ENCODE measurements around the gene SLC16A7. TPM values are rescaled to one million over a fixed set of nuclear protein-coding genes. Genes with fewer than 3 reads are reported as not detected.

The SLC16A7 gene
- total RNA-seq, 4 donors from 2014 or later = 34.7 to 59.4 (median 53.8) TPM

GRCh38 chr12:59645242-59645641 is 49.4 kb downstream of the SLC16A7 start:
- no peak for DNase-seq (ENCODE audit: low spot score in 2 of 2)
- Histone ChIP-seq H3K27ac (no peak overlapping the region), H3K4me1 (no peaks in the 10 kb centered on the region), H3K27me3 (no peaks in the 10 kb centered on the region), H3K36me3 (no peaks in the 10 kb centered on the region), H3K4me3 (no peak overlapping the region), H3K9me3 (no peaks in the 10 kb centered on the region)
- WGBS = 100% methylated on average over 1 of the region's 1 CpG
- TF ChIP-seq POLR2AphosphoS5 (IDR thresholded peaks at IDR 0.05) (no peak), POLR2A (IDR thresholded peaks at IDR 0.05) (no peak), EP300 (IDR thresholded peaks at IDR 0.05) (no peak), CTCF (IDR thresholded peaks at IDR 0.05) (no peak)

GRCh38 chr12:59646636-59647035 is 50.8 kb downstream of the SLC16A7 start:
- no peaks in the 10 kb centered on the region for H3K27me3 ChIP-seq
- no peak for TF ChIP-seq POLR2AphosphoS5 (IDR thresholded peaks at IDR 0.05)
- TF ChIP-seq CTCF (IDR thresholded peaks at IDR 0.05) = no peak
- TF ChIP-seq EP300 (IDR thresholded peaks at IDR 0.05) = no peak
- no peak for TF ChIP-seq POLR2A (IDR thresholded peaks at IDR 0.05)
- H3K9me3 ChIP-seq = no peaks in the 10 kb centered on the region
- no peak for DNase-seq (ENCODE audit: low spot score in 2 of 2)
- no peaks in the 10 kb centered on the region for H3K36me3 ChIP-seq
- no peak overlapping the region for H3K4me3 ChIP-seq
- peaks cover 9% of the 10 kb centered on the region for H3K4me1 ChIP-seq
- no peak overlapping the region for H3K27ac ChIP-seq

- Histone ChIP-seq H3K27ac (no peak overlapping the region), H3K4me1 (peaks cover 11% of the 10 kb centered on the region), H3K9me3 (no peaks in the 10 kb centered on the region), H3K4me3 (no peak overlapping the region), H3K27me3 (no peaks in the 10 kb centered on the region), H3K36me3 (no peaks in the 10 kb centered on the region)
- 90% methylated on average over 2 of the region's 2 CpGs for WGBS
- DNase-seq (ENCODE audit: low spot score in 2 of 2) = no peak
- TF ChIP-seq POLR2AphosphoS5 (IDR thresholded peaks at IDR 0.05) = no peak
- TF ChIP-seq CTCF (IDR thresholded peaks at IDR 0.05) = no peak
- no peak for TF ChIP-seq EP300 (IDR thresholded peaks at IDR 0.05)
- TF ChIP-seq POLR2A (IDR thresholded peaks at IDR 0.05) = no peak
These were observed 53.4 kb downstream of the SLC16A7 start for GRCh38 chr12:59649203-59649602.

GRCh38 chr12:59650588-59651228 is 54.9 kb downstream of the SLC16A7 start:
- H3K4me1 ChIP-seq = peaks cover 11% of the 10 kb centered on the region
- H3K9me3 ChIP-seq = no peaks in the 10 kb centered on the region
- no peaks in the 10 kb centered on the region for H3K36me3 ChIP-seq
- 38% methylated on average over 3 of the region's 3 CpGs for WGBS
- TF ChIP-seq POLR2AphosphoS5 (IDR thresholded peaks at IDR 0.05) = no peak
- no peak for TF ChIP-seq EP300 (IDR thresholded peaks at IDR 0.05)
- TF ChIP-seq CTCF (IDR thresholded peaks at IDR 0.05) = no peak
- TF ChIP-seq POLR2A (IDR thresholded peaks at IDR 0.05) = no peak
- no peaks in the 10 kb centered on the region for H3K27me3 ChIP-seq
- H3K27ac ChIP-seq = no peak overlapping the region
- no peak overlapping the region for H3K4me3 ChIP-seq
- DNase-seq (ENCODE audit: low spot score in 2 of 2) = no peak

GRCh38 chr12:59651229-59651920 is 55.5 kb downstream of the SLC16A7 start:
- 28% methylated on average over 1 of the region's 1 CpG for WGBS
- no peak for DNase-seq (ENCODE audit: low spot score in 2 of 2)
- Histone ChIP-seq H3K9me3 (no peaks in the 10 kb centered on the region), H3K4me3 (no peak overlapping the region), H3K27me3 (no peaks in the 10 kb centered on the region), H3K4me1 (peaks cover 11% of the 10 kb centered on the region), H3K36me3 (peaks cover 4% of the 10 kb centered on the region), H3K27ac (no peak overlapping the region)
- no peak for TF ChIP-seq CTCF (IDR thresholded peaks at IDR 0.05)
- no peak for TF ChIP-seq POLR2A (IDR thresholded peaks at IDR 0.05)
- TF ChIP-seq POLR2AphosphoS5 (IDR thresholded peaks at IDR 0.05) = no peak
- TF ChIP-seq EP300 (IDR thresholded peaks at IDR 0.05) = no peak
